ENCODE data around the gene HABP4.
"Not testable (repeated sequence)": the region's sequence is repeated elsewhere in the genome, so short reads cannot be mapped to it uniquely, and the experiment has no call there.

Gene HABP4

DNA sequence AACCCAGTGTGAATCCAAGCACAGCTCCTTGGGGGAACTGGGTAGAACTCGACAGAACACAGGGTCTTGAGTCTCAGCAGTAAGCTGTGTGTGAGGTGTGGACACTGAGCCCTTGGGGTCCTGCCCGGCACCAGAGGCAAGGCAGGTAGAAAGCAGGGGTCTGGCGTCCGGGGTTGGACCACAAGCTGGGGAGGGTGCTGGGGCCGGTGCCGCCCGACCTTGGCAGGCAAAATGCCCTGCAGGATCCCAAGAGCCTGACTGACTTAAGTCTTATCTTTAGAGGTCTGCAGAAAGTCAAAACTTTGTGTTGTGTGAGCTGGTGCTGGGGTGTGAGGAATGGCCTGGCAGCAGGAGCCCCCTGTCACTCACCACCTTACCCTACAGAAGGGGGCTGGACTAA lies 49.3 kb downstream of the HABP4 start:
- no peak for DNase-seq

DNA sequence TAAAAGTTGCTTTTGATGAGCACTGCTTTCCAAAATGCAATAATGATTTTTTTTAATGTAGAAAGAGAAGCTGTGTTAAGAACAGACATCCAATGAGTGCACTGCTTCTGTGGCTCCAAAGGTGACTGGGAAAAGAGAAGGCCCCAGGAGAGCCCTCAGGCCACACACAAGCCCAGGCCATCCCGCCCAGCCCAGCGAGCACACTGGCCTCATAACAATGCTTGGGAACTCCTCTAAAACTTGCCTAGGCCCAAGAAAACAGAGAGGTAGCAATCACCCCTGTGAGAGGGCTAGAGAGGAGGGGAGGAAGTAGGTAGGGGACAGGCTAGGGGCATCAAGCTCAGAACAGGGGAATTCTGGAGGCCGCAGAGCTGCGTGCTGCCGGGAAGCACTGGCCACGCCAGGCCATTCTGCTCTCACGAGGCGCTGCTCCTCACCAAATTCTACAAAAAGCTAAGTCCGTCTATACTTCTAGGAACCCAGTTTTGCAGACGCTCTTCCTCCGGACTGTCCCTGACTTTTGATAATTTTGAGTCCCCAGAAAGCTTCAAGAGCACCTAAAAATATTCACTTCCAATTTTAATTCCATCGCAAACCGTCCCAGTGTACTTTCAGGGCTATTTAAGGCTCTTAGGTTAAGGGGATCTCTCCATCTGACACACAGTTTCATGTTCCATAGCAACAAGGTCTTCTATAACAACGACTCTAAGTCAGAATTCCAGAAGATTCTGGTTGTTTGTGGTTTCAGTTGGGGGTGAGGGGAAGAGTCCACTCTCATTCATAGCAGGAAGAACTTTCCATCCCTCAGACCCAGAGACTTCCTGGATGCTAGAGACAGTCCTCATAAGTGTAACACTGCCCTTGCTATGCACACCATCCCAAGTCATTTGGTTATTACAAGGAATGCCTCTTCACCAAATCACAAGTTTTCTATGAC lies 51.0 kb downstream of the HABP4 start:
- DNase-seq = no peak

DNA sequence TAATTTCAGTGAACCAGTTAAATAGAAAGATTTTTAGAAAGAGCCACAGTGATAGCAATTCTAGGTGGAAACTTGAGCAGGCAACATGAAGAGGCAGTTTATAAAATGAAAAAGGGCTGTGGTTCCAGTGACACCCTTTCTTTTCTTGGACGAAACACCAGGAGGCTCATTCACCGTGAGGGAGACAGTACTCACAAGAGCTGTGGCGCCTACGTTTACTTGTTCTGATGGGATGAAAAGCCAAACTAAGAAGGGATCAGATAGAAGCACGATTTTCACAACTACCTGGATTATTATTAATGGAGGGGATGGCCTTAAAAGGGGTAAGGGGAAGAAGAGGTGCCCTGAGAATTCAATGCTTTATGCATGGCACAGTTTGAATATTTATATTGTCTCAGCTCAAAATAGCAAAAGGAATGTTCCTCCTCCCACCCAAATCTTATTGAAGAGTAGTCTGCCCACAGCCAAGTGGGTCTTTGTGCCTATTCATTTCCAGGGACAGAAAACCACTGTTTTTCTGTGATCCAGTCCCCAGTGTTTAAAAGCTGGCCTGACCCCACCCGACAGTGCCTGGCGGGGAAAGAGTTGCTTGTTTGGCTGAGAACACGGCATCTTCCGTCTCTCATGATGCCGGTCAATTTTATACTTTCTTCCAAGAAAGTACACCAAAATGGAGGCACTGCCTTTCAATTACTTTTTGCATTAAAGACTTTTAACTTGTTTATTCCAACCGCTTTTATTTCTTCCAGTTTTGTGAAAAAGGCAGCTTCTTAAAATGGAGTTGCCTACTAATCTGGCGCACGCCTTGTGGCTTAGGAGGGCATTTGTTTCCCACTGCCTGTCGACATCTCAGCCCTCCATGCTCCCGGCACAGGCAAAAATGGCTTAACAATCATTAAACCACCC lies 51.9 kb downstream of the HABP4 start:
- no peak for DNase-seq

DNA sequence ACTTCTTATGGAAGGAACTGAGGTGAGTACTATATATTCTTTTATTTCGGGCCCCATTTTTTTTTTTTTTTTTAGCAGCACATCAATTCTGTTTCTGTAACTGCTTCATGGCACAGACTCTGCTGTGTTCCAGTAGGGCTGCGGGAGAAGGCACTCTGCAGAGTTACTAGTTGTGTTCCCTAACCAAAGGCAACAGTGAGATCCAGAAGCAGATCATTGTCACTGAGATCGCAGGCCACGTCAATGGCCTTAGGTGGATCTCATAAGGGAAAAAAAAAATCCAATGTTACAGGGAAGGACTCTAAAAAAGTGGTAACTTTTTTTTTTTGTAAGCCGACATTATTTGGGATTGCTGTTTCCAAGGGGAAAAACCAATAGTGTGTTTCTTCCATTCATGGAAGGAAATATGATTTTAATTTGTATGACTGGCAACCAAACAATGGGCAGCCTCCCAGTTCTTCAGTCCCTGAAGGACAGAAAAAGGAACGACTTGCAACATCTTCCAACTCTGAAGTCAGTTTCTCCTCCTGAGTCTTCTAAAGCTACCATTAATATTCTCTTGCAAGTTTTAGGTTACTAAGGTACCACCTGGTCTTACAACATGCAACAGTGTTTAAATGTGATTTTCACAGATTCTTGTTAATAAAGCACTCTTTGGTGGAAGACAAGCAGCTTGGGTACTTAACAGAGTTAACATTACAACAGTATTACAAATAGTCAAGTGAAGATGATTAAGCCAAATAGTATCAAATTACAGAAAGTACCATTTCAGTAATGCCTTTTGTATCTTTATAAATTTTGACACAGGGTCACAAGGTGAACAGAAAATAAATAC lies 52.8 kb downstream of the HABP4 start:
- DNase-seq = no peak

DNA sequence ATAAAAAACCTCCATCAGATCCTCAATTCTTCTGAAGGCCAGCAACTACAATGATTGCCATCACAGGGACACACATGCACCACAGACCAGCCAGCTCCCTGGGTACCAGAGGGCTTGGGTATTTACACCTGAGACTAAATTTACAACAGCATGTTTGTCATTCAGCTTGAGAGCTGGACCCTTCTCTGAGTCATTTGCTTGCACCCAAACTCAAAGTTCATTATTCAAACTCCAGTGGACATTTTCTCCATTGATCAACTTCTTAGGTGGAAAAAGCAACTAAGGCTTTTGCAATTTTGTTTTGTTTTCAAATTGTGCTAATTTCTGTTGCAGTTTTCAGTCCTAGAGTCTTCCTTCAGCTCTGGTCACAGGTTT lies 53.4 kb downstream of the HABP4 start:
- not testable (repeated sequence) for DNase-seq

DNA sequence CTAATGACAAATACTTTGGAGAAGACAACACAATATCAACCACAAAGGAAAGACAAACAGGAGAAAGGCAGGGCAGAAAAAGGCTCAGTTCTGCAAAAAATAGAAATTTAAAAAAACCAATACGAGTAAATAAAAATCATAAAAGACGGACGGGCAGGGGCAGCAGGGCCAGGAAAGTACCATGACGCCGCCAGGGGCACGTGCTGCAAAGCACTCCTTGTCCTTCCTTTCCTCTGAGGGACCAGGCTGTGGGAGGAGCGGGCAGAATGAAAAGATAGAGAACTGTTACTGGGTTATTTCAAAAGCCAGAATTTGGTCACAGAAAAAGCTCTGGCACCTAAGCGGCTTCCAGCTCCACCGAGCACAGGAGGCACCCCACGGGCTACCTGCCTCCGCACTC lies 53.9 kb downstream of the HABP4 start:
- DNase-seq = no peak

DNA sequence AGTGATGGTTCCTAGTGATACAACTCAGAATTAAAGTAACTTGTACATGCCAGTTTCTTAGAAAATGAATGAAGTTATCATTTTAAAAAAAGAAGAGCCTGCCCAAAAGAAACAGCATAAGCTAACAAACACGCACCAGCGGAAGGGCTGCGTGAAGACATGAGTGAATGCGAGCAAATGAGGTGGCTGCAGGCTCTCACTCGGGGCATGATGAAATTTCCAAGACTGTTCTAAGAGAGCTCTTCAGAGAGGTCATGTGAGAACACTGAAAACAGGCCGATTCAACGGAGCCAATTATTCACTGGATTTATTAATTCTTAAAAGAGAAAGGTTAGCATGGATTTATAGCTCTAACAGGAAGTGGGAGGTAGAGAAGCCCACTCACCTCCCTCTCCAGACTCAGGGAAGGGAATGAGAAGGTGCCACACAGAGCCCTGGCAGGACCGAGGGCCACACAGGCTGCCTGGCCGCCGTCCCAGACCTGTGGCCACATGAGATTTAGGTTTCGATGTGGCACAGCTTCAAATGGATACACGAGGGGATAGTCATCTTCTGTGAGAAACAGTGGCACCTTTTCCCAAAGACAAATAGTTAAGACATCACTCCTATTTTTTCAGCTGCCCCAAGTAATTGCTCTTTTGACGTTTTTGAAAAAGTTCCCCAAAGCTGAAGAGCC lies 55.5 kb downstream of the HABP4 start:
- no peak for DNase-seq

DNA sequence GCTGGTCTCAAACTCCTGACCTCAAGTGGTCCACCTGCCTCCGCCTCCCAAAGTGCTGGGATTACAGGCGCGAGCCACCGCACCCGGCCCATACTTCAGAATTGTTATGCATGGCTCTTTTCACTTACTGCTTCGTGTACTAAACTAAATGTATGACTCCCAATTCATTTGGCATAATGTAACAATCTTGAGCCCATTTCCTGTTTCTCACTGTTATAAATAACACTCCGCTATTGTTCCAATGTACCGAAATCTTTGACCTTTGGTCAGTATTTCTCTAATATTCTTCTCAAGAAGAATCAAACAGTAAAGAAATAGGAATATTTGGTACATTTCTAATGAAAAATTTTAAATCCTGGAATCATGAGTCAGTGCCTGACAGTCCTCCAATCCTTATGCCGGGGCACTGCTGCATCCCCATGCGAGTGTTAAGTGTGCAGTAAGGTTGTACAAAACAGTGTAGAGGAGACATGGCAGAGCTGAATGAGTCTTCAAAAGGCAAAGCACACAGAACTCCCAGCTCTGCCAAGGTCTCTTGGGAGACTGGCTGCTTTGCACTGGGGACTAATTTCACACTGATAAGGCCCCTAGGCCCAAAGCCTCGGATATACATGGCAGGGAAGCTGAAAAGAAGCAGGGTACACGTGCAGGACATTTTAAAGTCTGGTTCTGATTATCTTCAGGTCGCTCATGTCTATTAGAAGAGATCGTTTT lies 58.4 kb downstream of the HABP4 start:
- DNase-seq = no peak

DNA sequence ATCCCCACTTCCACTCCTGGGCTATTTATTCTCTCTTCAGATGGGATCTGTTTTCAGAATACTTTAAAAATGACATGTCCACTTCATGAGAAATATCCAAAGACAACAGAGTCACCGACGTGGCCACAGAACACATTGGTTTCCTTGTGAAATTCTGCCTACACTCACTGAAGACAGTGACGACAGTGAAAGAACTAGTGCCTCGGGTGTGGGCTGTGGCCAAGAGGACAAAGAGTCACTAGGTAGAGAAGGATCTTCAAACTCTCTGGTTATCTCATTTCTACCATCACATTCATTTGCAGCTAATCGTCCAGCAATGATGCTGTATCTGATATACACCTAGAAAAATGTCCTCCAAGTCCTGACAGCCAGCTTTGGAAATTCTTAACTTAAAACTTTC lies 59.1 kb downstream of the HABP4 start:
- no peak for DNase-seq

DNA sequence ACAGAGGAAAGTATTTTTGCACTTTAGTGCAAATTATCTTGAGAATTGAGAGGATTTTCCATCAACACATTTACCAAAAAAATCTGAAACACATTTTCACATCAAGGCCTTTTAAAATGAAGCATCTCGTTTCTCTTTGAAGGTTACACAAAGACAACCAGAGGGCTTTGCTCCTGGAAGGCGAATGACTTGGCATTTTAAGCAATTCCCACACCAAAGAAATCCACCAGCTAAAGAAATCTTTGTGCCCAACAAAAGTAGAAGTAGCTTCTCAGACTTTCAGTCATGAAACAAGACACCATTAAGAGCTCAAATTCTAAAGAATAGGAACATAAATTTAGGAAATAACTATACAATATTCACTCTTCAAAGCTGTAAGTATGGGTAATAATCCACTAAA lies 59.9 kb downstream of the HABP4 start:
- no peak for DNase-seq

DNA sequence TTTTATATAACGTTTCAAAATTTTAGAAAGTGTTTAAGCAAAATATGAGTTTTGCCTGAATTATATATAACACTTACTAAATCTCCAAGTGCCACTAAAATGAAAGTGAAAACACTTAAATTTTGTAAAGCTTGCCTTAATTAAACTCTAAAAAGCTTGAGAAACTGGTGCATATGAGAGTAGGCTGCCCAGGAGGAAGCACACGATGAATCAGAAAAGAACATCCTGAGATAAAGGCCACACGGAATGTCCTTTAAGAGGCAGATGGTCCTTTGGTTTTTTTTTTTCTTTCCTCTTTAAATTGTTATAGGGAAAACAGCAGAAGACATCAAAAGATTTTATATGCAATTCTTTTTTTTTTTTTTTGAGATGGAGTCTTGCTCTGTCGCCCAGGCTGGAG lies 60.3 kb downstream of the HABP4 start:
- no peak for DNase-seq

DNA sequence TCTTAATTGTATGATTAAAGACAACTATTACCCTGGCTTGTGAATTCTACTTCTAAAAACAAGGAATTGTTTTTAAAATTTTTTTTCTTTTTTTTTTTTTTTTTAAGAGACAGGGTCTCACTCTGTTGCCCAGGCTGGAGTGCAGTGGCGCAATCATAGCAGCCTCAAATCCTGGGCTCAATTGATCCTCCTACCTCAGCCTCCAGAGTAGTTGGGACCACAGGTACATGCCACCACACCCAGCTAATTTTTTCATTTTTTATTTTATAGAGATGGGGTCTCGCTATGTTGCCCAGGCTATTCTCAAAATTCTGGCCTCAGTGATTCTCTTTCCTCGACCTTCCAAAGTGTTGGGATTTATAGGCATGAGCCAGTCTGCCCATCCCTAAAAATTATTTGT lies 62.3 kb downstream of the HABP4 start:
- DNase-seq = no peak

DNA sequence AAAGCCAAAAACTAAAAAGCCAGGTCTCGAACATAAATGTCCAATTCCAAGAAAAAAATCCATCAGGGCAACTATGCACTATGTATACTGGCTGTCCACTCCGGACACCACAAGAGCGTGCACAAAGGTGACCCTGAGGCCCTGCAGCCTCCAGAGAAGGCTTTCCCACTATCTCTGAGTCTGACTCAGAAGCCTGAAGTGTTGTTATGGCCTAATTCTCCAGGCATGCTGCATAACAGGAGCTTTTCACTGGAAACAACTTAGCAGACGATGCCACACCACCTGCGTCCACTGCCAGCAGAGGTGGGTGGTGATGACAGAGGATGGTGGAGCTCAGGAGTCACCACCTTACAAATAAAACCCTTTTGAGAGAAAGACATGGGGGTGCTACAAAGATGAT lies 63.7 kb downstream of the HABP4 start:
- DNase-seq = no peak

DNA sequence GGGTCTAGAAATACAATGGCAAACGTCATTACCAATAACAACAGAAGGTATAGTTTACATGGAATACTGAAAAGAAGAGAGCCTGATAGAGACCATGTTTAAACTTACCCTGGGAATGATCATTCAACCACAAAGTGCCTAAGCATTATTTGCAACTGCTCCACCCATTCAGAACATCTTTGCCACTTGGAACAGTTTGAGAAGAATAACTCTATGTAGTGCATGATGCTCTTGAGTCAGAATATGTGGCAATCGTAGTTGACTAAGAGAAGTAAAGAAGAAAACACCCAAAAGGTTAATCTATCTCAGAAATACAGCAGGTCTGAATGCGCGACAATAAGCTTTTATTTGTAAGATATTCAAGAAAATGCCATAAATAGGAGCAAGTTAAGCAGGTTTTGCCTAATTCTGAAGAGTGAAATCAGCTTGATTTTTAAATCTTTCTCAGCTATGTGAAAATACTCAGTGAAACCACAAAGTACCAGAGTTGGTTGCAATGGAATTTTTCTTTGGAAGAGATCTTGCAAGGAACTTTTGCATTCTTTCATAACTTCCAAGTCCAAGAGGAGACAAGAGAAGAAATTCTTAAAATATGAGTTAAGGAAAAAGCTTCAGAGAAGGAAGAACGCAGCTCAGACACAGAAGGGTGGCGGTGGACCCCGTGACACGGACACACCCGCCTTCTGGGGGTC lies 64.3 kb downstream of the HABP4 start:
- DNase-seq = no peak

DNA sequence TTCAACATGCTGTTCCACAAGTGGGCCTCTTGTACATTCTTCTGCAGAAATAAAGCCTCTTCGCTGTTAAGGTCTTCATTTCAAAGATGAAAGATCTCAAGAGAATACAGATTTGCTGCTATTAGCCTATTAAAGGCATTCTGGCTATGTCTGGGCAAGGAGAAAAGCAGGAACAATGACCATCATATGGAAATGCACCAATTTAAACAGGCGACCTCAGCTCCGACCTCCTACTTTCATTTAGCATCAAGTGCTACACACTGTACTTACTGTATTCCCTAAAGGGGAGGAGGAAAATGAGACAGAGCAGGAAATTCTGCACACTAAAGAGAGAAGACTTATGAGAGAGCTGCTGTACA lies 64.8 kb downstream of the HABP4 start:
- no peak for DNase-seq

DNA sequence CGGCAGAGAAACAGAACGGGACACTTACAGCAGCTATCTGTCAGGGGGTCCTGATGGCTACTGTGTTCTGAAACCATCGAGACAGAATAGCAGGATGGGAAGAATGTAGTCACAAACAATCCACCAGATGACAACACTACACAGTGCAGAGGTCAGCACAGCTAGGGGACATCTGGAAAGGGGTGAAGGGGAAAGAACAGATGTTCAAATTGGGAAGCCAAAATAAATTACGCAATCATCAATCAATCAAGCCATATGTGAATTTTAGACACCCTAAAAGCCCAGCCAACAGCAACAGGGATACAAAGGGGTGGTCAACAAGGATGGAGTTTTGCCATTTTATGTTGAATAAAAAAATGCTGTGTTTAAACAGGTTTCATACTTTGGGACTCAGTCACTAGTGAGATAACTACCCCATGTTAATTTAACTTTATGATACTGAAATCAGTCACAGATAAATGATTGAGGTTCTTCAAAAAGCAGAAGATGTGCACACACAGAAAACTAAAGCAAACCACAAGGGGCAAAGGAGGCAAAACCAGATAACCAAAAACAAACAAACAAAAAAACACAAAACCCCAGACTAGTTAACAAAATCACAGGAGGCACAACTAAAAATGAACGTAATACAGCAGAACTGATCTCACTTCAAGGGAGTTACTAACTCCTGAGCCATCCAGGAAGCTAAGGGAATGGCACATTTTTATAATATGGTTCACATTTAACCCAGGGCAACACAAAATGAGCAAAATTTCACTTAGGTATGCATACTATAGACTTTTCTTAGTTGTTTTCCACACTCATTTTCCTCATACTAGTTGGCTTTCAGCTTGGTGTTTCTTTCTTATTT lies 65.9 kb downstream of the HABP4 start:
- no peak for DNase-seq

DNA sequence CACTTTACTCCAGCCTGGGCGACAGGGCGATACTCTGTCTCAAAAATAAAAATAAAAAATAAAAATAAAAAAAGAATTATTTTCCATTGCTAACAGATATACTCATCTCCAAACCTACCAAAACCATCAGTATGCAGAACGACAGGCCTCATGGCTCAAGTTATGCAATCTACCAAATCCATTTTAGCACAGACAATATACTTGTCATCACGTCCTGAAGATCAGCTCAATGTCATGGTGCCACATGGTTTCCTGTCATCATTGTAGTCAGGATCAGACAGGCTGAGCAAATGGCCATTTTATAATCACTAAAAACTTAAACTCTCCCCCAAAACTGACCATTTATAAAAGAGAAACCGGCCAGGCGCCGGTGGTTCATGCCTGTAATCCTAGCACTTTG lies 69.1 kb downstream of the HABP4 start:
- DNase-seq = no peak

DNA sequence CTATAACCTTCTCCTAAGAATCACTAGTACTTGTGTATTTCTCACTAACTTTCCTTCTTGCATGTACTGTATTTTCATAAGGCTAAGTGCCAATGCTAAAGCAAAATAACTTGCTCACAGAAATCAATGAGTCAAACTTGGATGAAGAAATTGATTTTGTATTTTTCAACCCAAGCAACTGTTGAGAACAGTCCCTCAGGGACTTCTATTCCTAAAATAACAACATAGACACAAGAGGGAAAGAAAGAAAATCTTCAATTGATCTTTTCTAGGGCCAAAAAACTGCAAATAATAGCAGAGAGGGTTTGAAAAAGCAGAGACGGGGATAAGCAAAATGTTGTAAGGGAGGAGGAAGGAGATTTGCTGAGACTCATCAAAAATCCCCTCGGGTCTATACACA lies 69.8 kb downstream of the HABP4 start:
- DNase-seq = no peak

DNA sequence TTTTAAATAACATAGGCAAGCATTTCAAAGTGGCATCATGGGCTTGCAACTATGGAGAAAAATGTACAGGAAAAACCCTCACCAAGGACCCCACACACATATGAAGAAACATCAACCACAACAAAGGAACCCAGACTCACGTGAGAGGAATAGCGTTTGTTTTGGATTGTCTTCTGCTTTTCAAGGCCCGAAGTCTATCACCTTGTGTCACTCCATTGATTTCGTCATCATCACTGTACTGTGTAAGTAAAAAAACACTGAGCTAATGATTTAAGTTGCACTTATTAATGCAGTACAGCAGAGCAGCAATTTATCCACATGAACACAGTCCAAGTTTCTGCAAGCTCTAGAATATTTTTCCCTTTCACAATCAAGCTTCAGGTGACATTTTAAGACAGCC lies 72.4 kb downstream of the HABP4 start:
- DNase-seq = no peak

DNA sequence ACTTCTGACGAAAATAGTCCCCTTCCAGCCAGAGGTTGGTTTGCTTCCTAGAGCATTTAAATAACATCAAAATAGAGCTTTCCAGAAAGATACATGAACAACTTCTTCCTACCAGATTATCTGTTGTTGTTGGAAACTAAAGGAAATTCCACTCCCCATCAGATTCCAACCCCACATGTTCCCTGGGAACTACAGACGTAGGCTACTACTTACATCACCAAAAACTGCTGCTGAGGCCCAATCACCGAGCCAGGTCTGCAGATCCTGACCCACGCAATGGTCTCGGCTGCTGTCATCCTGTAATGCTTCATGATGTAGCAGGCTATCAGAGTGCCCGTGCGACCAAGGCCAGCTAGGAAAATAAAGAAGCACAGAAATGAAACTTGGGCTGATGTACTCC lies 73.4 kb downstream of the HABP4 start:
- DNase-seq = no peak
